PC-3 (cell line): ENCODE results near the gene DNAJC11. TPM values are rescaled to one million over a fixed set of nuclear protein-coding genes. Genes with fewer than 3 reads are reported as not detected.

Experiments
- ATAC-seq: fragments of 200-7000 bp; cut with Tn5 transposase; 2 replicates; pipeline ENCODE4 v1.9.1; 2020; ENCODE audit warnings: mild to moderate bottlenecking, moderate library complexity
- BruUV-seq: library from RNA; stranded (reverse); fragments of 400-500 nt; replicated peaks from 2 replicates; lab custom pipeline; 2021; lab: Mats Ljungman, UMichigan
- CTCF ChIA-PET: fragments of 300-600 bp; sonication (Branson Sonifier 250); formaldehyde crosslinking; loops from one replicate; lab custom pipeline; 2022; ENCODE audit warnings: antibody characterized with exemption; lab: Charles Lee
- POLR2A ChIA-PET: fragments of 300-600 bp; sonication (Branson Sonifier 250); formaldehyde crosslinking; loops from one replicate; lab custom pipeline; 2022; ENCODE audit warnings: antibody characterized with exemption; ENCODE audit not compliant: unreplicated experiment; lab: Charles Lee
- DNase-seq: peaks from one replicate; pipeline ENCODE4 v3.0.0-alpha.2; 2015
- H2AFZ ChIP-seq: fragments of 300-600 bp; sonication (generic); 2 replicates; pipeline ENCODE4 v1.6.0; 2016; ENCODE audit warnings: antibody characterized with exemption, low read length
- H3F3A ChIP-seq: fragments of 300-600 bp; sonication (generic); one replicate; pipeline ENCODE4 v1.6.0; 2017; ENCODE audit warnings: antibody characterized with exemption, low read length, control low read depth, mild to moderate bottlenecking; ENCODE audit not compliant: unreplicated experiment
- H3K27ac ChIP-seq: fragments of 300-600 bp; sonication (generic); 2 replicates; pipeline ENCODE4 v1.5.1; 2016; ENCODE audit warnings: mild to moderate bottlenecking, low read length
- H3K27me3 ChIP-seq: fragments of 300-600 bp; sonication (generic); 2 replicates; pipeline ENCODE4 v1.6.1; 2016; ENCODE audit warnings: low read length, mixed read lengths
- H3K36me3 ChIP-seq: fragments of 300-600 bp; sonication (generic); 2 replicates; pipeline ENCODE4 v1.6.1; 2016; ENCODE audit warnings: low read depth, mixed run types, low read length, mixed read lengths
- H3K4me1 ChIP-seq: fragments of 300-600 bp; sonication (generic); 2 replicates; pipeline ENCODE4 v1.5.1; 2016; ENCODE audit warnings: low read length; ENCODE audit not compliant: insufficient read depth
- H3K4me2 ChIP-seq: fragments of 300-600 bp; sonication (generic); 2 replicates; pipeline ENCODE4 v1.6.0; 2016; ENCODE audit warnings: low read length
- H3K4me3 ChIP-seq: fragments of 300-600 bp; sonication (generic); 2 replicates; pipeline ENCODE4 v1.5.1; 2016; ENCODE audit warnings: mild to moderate bottlenecking, low read length, mixed read lengths
- H3K79me2 ChIP-seq: fragments of 300-600 bp; sonication (generic); 2 replicates; pipeline ENCODE4 v1.6.1; 2017; ENCODE audit warnings: low read length, mixed read lengths
- H3K9ac ChIP-seq: fragments of 300-600 bp; sonication (generic); 2 replicates; pipeline ENCODE4 v1.6.0; 2016; ENCODE audit warnings: mild to moderate bottlenecking, low read length
- H3K9me2 ChIP-seq: fragments of 300-600 bp; sonication (generic); replicated peaks from 2 replicates; pipeline ENCODE4 v1.6.1; 2016; ENCODE audit warnings: mixed run types, low read length, mixed read lengths
- H3K9me3 ChIP-seq: fragments of 300-600 bp; sonication (generic); 2 replicates; pipeline ENCODE4 v1.6.1; 2016; ENCODE audit warnings: low read length, mixed read lengths
- H4K20me1 ChIP-seq: fragments of 300-600 bp; sonication (generic); 2 replicates; pipeline ENCODE4 v1.6.1; 2016; ENCODE audit warnings: low read length, mixed read lengths
- CTCF ChIP-seq: fragments of 300-600 bp; sonication (generic); conservative IDR thresholded peaks from 2 replicates; pipeline ENCODE4 v1.5.1; 2017; ENCODE audit warnings: antibody characterized with exemption, low read depth, mild to moderate bottlenecking, low read length
- EZH2 ChIP-seq: fragments of 300-600 bp; sonication (generic); IDR thresholded peaks from one replicate; pipeline ENCODE4 v1.6.1; 2017; ENCODE audit warnings: antibody characterized with exemption, mild to moderate bottlenecking, low read length; ENCODE audit not compliant: unreplicated experiment
- EZH2phosphoT487 ChIP-seq: fragments of 300-600 bp; sonication (generic); IDR thresholded peaks from 2 replicates; pipeline ENCODE4 v1.6.1; 2018; ENCODE audit warnings: mild to moderate bottlenecking, antibody characterized with exemption, low read length, borderline replicate concordance
- intact Hi-C: fragments of 100-400 bp; cut with micrococcal nuclease; formaldehyde crosslinking; loops from 2 replicates; pipeline ENCODE4 v1.9.0; 2023
- total RNA-seq: library from RNA; depleted of rRNA; stranded (reverse); fragments of >200 nt; gene quantifications from 2 replicates; pipeline ENCODE4 v1.2.3, GENCODE V29; 2014

The DNAJC11 gene
- total RNA-seq, 1 experiment from 2014 or later, result 105 TPM

DNA sequence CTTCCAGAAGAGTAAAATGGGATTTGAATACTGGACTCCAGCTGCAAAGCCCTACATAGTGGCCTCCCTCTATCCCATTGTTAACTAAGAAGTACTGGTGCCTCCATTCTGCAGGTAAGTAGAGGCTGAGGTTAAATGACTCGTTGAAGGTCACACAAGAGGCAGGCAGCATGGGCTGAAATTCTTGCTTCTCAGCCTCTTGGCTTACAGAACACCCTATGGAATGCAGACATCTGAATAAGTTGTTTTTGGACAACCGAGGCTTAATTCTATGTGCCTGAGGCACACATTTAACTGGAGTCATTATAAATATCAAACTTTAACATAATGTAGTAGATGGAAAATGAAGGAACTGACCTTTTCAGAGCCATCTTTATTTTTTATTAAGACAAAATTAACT, 5.7 kb downstream of the DNAJC11 start:
- DNase-seq (no peak), ATAC-seq (no peak)
- Histone ChIP-seq H4K20me1 (peaks cover 7% of the 10 kb centered on the region; the same call in 1 of the 2 replicates), H3K9me3 (no peaks in the 10 kb centered on the region), H3K27ac (no peak overlapping the region), H3K36me3 (peaks cover 8% of the 10 kb centered on the region; the same call in 1 of the 2 replicates), H3K4me1 (peaks cover 10% of the 10 kb centered on the region), H3K79me2 (peaks cover 96% of the 10 kb centered on the region), H3K27me3 (no peaks in the 10 kb centered on the region), H3F3A (no peaks in the 10 kb centered on the region), H2AFZ (no peak overlapping the region), H3K9me2 (no peaks in the 10 kb centered on the region), H3K4me3 (no peak overlapping the region), H3K9ac (no peak overlapping the region), H3K4me2 (no peak overlapping the region)
- TF ChIP-seq EZH2 (no peak), EZH2phosphoT487 (no peak), CTCF (no peak)
- intact Hi-C loops, result no loop called here
- CTCF ChIA-PET, result no interaction called here
- POLR2A ChIA-PET, result no interaction called here
- BruUV-seq, result no TSS peak

GRCh38 chr1:6694121-6694713, 7.4 kb downstream of the DNAJC11 start:
- TF ChIP-seq EZH2phosphoT487 (no peak), EZH2 (no peak), CTCF (no peak)
- ATAC-seq (no peak), DNase-seq (no peak)
- Histone ChIP-seq H3K27ac (no peak overlapping the region), H2AFZ (no peak overlapping the region), H3K4me1 (no peaks in the 10 kb centered on the region), H3K4me3 (no peak overlapping the region), H3K9me2 (no peaks in the 10 kb centered on the region), H3K9ac (no peak overlapping the region), H3K4me2 (no peak overlapping the region), H3K36me3 (peaks cover 8% of the 10 kb centered on the region; the same call in 1 of the 2 replicates), H4K20me1 (peaks cover 7% of the 10 kb centered on the region; the same call in 1 of the 2 replicates), H3F3A (no peaks in the 10 kb centered on the region), H3K79me2 (peaks cover 96% of the 10 kb centered on the region), H3K27me3 (no peaks in the 10 kb centered on the region), H3K9me3 (no peaks in the 10 kb centered on the region)
- ChIA-PET CTCF (no interaction called here), POLR2A (no interaction called here)
- no TSS peak for BruUV-seq
- intact Hi-C loops, result no loop called here

- no peak for ATAC-seq
- Histone ChIP-seq H3K4me1 (no peaks in the 10 kb centered on the region), H3K27ac (no peak overlapping the region), H3K9ac (no peak overlapping the region), H3K9me2 (no peaks in the 10 kb centered on the region), H3K36me3 (peaks cover 8% of the 10 kb centered on the region; the same call in 1 of the 2 replicates), H3K9me3 (no peaks in the 10 kb centered on the region), H3F3A (no peaks in the 10 kb centered on the region), H4K20me1 (peaks cover 18% of the 10 kb centered on the region), H3K79me2 (peaks cover 96% of the 10 kb centered on the region), H2AFZ (no peak overlapping the region), H3K4me3 (no peak overlapping the region), H3K4me2 (no peak overlapping the region), H3K27me3 (no peaks in the 10 kb centered on the region)
- ChIA-PET CTCF (no interaction called here), POLR2A (no interaction called here)
- intact Hi-C loops, result no loop called here
- BruUV-seq, result no TSS peak
- no peak for DNase-seq
- TF ChIP-seq EZH2 (no peak), CTCF (no peak), EZH2phosphoT487 (no peak)
Observed at GRCh38 chr1:6692956-6693355, 8.7 kb downstream of the DNAJC11 start.
